Fibroblast of peridontal ligament (primary cell): ENCODE data around the gene SLC2A10.

Experiments used
- DNase-seq: peaks from one replicate; pipeline ENCODE4 v3.0.0-alpha.2; 2010; ENCODE audit errors: extremely low read depth

The SLC2A10 gene

DNA sequence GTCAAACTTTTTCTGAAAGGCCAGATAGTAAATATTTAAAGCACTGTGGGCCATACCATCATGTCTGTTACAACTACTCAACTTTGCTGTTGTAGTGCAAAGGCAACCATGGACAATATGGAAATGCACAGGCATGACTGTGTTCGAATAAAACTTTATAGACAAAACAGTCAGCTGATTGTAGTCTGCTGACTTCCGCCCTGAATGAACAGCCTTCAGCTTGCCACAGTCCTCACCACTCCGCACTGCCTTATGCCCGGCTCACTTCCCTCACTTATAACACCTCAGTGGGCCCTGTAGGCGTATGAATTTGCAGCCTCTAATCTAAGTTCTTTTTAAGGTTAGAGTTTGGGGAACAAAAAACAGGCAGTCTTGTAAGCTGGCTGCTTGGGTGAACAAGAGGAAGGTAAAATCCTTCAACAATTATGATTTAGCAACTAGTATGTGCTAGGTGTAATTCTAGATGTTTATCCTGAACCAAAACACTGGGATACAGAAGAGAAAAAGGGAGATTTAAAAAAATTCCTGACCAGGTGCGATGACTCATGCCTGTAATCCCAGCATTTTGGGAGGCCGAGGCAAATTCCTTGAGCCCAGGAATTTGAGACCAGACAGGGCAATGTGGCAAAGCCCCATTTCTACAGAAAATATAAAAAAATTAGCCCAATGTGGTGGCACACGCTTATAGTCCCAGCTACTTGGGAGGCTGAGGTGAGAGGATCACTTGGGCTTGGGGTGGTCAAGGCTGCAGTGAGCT, 6.8 kb upstream of the SLC2A10 start:
- no peak for DNase-seq

DNA sequence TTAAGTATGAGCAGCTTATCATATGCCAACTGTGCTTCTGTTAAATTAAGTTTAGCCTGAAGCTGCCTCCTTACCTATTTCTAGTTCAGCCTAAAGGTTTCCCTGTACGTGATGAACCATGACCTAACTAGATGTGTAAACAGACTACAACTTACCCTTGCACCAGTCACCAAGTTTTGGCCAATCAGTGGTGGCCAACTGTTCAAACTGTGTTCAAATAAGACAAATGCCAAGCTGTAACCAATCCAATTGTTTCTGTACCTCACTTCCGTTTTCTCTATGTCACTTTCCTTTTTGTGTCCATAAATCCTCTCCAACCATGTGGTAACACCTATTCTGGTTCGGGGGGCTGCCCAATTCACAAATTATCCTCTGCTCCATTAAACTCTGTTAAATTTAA, 6.0 kb upstream of the SLC2A10 start:
- no peak for DNase-seq

GRCh38 chr20:46704714-46705377, 4.6 kb upstream of the SLC2A10 start:
- DNase-seq: peak; percentile 71

DNA sequence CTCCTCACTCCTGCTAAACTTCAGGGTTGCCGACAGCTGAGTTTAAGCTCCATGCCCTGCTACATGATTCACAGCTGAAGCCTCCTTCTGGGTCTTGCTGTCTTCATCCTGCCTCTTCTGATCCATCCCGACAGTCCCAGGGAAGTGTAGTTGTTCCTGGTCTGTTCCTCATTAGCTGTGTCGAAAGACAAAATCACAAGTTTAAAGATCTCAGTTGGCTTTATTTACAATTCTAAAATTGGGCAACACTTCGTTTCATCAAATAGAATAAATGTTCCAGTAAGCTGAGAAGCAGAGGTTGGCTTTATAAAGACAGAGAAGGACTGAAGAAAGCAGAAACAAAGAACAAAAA, 4.1 kb upstream of the SLC2A10 start:
- peak; percentile 95 for DNase-seq

DNA sequence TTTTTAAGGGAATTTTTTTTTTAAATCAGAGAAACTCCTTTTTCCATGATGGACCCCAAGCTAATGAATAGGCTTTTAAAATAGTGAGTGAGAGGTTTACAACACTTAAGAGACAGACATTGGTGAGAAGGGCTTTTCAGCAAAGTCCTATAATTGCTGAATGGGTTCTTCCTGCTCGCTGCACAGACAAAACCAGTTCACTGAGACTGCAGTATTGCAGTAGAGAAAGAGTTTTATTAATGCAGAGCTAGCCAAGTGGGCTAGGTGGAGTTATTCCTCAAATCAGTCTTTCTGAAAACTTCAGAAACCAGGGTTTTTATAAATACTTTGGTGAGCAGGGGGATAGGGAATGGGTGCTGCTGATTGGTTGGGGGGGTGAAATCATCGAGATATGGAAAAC, 3.2 kb upstream of the SLC2A10 start:
- DNase-seq: no peak

GRCh38 chr20:46708172-46708860, 1.1 kb upstream of the SLC2A10 start:
- DNase-seq: no peak

DNA sequence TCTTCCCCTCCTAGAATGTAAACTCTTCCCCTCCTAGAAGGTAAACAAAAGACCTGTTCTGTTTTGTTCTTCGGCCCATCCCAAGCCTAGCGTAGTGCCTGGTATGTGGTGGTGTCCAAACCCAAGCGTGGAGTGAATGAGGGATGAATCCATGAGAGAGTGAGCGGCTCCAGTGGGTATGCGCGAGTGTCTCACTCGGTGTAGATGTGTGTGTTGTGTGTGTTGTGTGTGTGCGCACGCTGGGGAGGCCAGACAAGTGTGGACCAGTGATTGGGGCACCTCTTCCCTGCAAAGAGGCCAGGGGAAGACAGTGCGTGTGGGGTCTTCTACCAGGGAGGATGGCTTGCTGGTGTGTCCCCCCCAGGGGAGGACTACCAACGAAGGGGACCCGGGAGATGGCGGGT, 392 bp upstream of the SLC2A10 start:
- no peak for DNase-seq

- DNase-seq: no peak
Measured at GRCh38 chr20:46710153-46710913, 884 bp downstream of the SLC2A10 start.

- no peak for DNase-seq
Measured at GRCh38 chr20:46712056-46712636, 2.7 kb downstream of the SLC2A10 start.

- DNase-seq: no peak
Measured at GRCh38 chr20:46713957-46714834, 4.7 kb downstream of the SLC2A10 start.

- peak; percentile 77 for DNase-seq
Measured at GRCh38 chr20:46715292-46715756, 5.9 kb downstream of the SLC2A10 start.

- no peak for DNase-seq
Measured at GRCh38 chr20:46717818-46718541, 8.5 kb downstream of the SLC2A10 start.

- no peak for DNase-seq
Measured at GRCh38 chr20:46720019-46720418, 10.6 kb downstream of the SLC2A10 start.

DNA sequence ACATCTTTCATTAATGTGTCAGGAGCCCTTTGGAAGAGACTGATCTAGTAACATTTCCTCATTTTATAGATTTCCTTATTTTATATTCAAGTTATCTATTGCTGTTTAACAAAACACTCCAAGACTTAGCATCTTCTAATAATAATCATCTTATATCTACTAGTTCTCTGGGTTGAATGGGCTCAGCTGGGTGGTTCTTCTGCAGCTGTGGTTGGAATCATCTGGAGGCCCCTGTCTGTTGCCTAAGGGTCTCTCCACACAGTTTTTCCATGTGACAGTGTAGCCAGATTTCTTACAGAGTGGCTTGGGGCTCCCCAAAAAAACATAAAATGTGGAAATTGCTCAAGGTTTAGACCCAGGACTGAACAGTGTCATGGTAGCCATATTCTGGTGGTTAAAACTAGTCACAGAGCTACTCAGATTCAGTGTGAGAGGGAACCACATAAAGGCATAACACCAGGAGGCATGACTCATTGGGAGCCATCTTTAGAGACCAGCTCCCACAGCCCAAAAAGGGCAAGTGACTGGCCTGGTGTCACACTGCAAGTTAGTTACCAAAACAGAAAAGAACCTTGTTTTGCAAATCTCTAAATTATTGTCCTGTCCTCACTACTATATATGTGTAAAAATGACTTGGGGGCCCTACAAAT, 11.5 kb downstream of the SLC2A10 start:
- no peak for DNase-seq

DNA sequence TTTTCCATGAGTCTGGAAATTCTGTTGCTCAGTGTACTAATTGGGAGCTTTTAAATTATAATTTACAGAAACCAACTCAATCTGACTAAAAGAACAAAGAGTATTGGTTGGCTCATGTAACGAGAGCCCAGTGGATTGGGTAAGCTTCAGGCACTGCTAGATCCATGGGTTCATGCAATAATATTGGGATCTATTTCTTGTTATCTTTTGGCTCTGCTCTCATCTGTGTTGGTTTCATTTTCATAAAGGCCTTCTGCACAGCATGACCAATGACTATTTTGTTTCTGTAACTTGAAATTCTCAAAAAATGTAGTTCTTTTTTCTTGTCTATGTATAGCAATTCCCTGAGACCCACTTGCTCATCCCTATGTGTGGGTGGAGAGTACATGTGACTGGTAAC, 12.0 kb downstream of the SLC2A10 start:
- DNase-seq: no peak

DNA sequence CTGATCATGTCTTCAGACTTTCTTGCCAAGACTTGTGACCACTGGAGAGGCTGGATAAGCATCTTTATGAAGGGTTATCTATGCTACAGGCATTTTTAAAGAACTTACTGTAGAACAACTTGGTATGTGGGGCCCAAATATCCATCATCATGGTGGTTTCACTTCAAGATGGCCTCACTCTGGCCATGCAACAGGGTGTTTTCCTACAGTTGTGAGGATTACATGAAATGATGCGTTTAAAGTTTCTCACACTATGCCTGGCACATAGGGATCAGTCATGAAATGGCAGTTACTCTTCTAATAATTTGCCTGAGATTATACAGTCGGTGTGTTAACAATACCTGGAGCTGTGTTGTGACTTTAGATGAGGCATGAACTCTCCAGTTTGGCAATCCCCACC, 13.0 kb downstream of the SLC2A10 start:
- no peak for DNase-seq

DNA sequence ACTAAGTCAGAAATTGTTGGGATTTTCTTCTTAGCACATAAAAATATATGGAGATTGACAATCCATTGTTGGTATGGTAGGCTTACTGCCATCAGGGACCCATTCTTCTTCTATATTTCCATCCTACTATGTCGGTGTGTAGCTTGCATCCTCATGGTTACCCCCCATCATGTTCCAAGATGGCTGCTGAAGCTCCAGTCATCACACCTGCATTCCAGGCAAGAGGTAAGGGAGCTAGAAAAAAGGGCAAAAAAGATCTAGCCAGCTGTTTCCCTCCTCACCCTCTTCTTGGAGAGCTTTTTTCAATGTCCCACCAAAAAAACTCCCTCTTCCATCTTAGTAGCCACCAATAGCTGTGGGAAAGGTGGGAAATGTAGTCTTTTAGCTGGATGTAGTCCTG, 13.6 kb downstream of the SLC2A10 start:
- DNase-seq: no peak

GRCh38 chr20:46724343-46724959, 15.0 kb downstream of the SLC2A10 start:
- no peak for DNase-seq
